ENCODE measurements around the gene LAMB1.

The LAMB1 gene

DNA sequence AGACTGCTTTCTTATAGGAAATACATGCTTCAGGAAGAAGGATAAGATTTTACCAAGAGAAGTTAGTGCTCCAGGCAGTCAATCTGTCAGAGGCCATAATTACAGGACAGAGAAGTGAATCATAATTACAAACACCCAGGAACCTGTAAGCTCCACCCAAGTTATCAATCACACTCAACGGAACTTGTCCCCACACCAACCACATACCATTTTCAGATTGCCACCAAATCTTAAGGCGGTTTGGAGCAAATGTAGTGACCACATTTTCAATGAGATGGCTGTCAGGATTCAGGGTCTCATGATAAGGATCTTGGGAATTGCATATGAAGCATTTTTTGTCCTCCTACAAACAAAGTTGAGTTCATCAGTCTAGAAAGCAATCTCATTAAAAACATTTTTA lies 4.8 kb downstream of the LAMB1 start:
- no peak for DNase-seq

DNA sequence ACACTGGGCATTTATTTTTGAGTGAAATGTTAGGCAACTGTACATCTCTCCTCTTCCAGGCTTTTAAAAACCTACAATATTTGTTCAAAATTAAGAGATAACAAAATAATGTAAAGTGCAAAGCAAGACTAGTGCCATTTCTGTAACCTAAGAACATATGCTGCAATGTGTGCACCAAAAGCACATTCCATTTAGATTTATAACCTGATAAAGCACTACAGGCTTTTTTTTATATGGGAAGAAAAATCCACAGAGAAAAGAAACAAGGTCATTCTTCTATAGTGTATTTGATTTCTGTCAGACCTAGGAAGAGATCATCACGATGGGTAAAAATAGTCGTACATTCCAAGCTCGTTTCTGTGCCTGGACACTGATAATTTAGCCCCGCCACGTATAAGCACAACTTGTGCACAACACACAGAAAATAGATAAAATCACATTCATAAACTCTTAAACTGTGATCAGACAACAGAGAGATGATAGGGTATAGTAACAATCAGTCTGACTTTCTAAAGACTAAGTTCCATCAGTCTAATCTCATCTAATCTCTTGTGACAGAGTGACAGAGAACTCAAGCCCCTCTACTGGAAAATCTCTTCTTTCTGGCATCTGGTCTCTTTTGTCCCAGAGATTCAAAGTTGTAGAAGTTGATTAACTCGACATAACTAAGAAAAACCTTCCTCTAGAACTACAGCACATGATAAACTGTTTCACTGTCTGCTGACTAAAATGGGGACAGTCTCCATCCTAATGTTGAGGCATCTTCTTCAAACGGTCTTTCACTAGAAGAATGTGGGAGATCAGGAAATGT lies 6.7 kb downstream of the LAMB1 start:
- DNase-seq = no peak

DNA sequence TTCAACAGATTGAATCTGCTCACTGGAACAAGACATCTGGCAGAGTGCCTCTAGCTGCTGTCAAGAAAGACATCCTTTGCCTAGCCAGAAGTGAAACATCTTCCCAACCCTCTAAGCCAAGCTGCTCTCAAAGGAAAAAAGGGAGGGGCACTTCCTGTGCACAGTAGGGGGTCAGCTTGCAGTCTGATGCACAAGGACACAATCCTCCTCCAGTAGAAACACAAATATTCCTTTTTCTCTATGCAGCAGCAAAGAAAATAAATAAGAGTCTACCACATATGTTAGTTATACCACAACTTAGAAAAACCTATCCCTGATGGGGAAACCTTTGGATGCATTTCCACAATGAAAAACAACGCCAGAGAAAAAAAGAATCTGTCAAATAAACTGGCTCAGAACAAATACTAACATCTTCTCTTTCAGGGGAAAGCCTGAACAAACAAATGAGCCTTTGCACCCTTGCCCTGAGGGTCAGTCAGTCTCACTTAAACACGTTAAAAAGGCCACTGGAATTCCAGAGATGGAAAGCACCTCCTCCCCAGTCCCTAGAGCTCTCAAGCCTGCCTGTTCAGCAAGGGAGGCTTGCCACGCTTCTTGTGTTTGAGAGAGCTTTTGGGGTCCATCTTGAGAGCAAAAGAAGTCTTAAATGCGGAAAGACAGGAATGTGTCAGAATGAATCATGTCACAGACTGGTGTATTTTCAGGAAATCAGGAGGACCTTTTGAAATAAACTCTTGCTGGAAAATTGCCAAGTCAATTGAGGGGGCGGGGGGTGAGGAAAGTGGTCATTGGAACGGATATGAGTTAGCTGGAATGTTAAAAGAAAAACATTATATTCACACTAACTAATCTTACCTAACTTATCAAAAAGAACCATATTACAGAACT lies 7.5 kb downstream of the LAMB1 start:
- DNase-seq = peak; percentile 37

DNA sequence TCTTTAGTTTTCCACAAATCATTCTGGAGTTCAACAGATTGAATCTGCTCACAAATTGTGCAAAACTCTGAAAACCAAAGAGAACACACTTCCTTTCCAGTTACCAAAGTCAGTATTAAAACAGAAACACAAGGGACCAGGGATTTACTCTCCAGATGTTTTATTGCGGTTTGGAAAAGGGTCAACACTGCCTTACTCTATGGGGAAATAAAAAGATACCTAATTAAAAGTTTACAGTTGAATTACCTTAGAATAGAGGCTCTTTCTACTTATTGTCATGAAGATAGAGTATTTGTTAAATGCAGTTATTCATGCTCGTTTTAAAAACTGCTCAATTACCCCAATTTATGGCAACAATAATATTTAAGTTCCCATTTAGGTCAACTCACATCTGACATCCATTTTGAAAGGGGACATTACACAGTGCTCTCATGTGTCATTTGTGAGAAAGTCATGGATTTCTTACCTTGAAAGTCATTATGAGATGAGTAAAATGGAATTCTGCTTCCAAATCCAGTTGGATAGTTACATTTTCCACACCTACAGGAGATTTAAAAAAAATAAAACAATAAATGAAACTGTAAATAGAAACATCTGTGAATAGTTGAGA lies 8.4 kb downstream of the LAMB1 start:
- DNase-seq = no peak

DNA sequence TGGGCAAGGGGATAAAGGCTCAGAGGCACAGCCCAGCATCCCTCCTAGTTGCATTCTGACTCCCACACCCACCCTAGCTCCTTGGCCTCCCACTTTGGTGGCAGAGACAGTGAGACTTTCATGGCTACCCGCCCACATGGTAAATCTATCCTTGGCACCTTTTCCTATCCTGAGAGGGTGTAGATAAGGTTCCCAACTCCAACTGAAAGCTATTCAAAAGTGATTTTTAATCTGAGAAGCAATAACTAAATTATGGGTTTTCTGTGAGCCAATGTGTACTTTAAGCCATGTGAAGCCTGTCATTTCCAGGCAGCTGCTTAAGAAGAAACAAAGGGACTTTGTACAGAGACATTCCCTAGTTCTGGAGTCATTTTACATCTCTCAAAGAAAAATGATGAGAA lies 9.1 kb downstream of the LAMB1 start:
- peak; percentile 31 for DNase-seq

DNA sequence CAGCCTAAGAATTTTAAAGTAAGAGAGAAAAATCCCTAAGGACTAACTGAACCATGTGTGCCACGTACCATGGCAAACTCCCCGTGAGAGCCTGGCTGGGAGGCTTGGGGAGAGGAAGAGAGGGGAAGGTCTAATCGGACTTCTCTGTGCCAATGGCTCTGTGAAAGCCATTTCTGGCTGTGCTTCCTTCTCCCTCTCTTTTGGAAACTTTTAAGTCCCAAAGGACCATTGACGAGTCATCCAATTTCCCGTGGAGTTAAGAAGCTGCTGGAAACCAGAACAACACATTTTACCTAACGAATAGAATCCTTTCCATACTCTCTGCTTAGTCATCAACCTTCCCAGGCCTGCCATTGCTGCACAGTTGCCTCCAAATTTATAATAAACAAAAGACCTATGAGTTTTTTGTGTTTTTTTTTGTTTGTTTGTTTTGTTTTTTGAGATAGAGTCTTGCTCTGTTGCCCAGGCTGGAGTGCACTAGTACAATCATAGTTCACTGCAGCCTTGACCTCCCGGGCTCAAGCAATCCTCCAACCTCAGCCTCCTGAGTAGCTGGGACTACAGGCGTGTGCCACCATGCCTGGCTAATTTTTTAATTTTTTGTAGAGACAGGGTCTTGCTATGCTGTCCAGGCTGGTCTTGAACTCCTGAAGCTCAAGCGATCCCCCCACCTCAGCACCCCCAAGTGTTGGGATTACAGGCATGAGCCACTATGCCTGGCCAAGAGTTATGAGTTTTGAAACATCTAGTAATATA lies 13.2 kb downstream of the LAMB1 start:
- no peak for DNase-seq

DNA sequence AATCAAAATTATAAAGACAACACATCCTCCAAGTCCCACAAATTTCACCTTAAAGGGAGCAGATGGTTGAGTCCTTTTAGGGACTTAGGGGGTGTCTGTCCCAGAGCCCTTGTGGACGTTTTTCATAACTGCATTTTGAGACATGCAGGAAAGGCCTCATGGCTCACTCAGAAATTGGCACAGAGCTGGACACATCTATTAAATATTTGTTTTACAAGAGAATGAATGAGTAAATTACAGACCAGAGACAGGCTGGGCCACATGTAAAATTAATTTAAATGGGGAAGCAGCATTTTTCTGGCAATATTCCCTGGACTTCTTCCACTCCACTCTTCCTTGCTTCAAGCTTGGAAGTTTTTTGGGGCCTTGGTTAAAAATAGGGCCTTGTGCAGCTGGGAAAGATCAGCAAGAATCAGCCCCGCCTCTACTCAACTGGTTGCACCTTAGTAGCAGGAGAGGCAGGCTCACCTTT lies 20.0 kb downstream of the LAMB1 start:
- DNase-seq = no peak

DNA sequence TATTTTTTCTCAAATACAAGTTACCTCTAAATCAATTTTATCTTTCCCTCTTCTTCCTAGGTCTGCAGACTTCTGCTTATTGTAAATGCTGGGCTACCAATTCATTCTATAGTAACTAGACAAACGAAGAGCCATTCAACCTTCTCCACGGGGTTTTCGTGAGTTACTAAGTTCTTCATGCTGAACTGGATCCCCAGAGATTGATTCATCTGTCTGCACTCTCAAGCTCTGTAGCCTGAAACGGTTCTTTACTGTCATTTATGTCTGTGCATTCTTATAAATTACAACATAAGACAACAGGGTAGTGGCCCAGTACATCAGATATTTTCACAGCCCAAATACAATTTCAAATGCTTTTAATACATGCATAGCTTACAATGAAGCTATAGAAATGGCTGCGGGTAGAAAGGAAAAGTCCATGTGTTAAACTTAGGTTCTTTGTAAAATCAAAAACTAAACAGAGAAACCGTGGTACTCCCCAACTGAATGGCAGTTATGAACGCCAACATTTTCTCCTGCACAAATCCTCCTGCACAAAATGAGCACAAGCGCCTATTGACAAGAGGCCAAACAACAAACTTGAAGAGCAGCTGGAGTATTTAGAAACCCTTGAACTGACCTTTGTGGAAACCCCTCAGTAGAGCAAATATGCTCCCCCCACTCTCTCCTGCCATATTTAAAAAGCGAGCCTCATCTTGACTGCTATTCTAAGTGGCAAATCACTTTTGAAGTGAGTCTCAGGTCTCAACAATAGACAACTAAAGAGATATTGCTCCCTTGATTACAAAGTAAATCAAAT lies 20.7 kb downstream of the LAMB1 start:
- DNase-seq = no peak

DNA sequence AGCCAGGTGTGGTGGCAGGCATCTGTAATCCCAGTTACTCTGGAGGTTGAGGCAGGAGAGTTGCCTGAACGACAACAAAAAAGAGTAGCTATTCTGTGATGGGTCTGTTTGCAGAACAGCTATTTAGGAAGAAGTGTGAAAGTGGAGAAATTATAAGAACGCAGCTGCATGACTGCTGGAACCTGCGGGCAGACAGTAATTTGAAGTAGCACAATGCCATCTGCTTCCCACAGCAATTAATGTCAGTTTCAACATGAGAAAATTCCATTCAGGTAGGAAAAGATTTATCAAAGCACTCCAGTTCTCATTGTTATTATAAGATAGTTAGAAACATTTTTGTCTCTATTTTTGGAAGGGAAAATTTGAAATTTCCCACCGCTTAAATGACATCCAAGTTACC lies 21.5 kb downstream of the LAMB1 start:
- no peak for DNase-seq

DNA sequence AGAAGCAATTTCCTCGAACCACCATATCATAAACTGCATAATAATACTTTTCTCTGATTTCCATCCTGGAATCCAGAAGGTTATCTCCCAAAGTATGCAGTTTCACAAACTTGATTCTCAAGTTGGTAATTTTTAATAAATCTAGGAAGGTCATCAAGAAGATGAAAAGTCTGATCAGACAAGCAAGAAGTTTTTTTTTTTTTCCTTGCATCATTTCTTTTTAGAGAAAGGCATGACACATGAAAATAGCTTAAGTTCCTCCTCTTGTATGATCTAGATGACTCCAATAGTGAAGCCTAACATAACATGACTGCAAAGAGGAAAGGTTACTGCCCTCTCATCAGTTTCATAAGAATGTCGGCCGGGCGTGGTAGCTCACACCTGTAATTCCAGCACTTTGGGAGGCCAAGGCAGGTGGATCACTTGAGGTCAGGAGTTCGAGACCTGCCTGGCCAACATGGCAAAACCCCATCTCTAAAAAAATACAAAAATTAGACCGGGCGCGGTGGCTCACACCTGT lies 22.2 kb downstream of the LAMB1 start:
- DNase-seq = no peak

DNA sequence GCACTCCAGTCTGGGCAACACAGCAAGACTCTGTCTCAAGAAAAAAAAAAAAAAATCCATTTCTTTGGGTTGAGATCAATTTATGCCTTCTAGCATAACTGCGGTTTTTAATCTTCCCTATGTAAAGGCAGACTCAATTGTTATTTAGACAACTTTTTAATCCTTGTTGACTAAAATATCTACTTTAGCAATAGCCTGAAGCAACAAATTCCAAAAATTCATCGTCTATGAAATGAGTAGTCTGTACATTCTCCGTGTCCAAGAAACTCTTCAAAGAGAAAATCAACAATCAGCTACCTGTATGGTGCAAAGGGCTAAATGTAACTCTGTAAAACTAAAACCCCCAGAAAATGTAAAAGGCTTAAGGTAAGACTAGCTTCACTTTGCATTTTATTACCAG lies 22.8 kb downstream of the LAMB1 start:
- no peak for DNase-seq

DNA sequence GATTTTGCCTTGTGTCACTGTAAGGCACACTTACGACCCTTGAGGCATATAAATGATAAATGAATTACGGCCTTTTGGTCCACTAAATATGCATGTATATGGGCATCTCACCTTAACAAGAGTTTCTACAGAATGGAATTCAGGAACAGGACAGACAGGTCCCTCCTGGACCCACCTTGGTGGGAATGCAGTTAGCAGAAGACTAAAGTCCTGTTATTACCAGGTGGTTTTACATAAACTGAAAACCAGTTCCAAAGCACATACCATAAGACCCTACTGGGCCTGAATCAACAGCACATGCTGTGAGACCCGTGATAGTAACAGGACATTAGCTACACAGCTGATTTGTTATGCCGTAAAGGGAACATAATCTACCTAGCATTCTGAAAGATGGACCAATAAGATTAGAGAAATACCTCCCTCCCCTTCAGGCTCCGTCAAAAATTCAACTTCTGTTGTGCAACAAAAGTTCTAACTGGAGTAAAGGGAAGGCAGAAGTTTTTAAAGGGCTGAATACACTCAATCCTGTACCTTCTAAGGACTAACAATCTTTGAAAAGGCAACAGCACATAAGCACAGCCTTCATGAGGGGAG lies 24.0 kb downstream of the LAMB1 start:
- no peak for DNase-seq

DNA sequence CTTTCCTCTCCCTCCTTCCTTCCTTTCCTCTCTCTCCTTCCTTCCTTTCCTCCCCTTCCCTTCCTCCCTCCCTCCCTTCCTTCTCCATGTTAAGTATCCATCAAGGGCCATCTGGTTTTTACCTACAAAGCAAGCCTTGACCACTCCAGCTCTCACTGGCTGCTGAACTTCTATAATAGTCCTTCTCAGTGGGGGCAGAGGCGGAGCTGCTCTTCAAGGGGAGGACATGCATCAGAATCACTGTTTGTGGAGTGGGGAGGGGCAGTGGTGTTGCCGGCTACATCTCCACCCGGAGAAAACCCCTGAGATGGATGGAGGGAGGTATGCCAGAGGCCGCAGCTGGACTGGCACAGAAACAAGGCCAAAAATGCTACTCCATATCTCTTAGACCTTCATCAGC lies 25.9 kb downstream of the LAMB1 start:
- no peak for DNase-seq

DNA sequence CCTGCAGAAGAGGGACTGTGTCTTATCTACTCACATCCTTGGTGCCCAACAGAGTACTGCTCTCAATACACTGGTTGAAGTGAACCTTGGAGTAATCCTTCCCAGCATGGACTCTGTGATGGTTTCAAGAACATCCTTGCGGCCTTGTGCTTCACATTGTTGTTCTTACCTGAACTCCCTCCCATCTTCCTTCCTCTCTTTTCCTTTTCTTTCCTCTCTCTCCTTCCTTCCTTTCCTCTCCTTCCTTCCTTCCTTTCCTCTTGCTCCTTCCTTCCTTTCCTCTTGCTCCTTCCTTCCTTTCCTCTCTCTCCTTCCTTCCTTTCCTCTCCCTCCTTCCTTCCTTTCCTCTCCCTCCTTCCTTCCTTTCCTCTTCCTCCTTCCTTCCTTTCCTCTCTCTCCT lies 26.3 kb downstream of the LAMB1 start:
- DNase-seq = no peak

DNA sequence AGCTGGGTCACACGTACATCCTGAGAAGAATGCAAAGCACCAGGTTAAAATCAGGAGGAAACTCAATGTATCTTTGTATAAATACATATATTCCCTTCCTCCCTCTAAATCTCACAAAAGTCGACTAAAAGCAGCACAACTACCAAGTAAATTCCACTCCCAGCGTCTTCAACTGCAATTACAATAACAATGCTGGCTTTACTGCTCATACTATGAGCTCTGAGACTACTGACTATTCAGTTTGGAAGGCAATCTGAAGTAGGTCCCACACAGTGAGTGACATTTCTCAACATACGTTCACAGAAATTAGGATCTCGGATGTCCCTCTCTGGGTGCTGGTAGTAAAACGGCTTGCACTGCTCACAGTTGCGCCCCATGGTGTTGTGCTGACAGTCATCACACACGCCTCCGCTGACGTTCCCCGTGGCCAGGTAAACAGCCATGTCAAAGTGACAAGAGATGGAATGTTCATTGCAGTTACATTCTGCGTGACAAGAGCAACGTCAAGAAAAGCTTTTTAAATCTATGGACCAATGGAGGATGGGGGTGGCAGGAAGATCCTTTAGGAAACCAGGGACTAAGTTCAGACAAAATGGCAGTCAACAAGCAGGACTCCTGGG lies 27.5 kb downstream of the LAMB1 start:
- DNase-seq = no peak

DNA sequence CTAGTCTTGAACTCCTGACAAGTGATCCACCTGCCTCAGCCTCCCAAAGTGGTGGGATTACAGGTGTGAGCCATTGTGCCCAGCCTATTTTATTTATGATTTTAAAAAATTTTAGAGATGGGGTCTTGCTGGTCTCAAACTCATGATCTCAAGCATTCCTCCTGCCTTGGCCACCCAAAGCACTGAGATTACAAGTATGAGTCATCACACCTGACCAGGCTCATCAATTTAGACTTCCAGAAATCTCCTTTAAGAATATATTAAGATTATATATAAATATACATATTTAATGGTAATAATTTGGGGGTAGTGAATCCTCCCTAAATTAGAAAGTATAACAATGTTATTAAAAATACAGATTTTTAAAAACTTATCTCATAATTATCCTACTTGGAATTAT lies 29.1 kb downstream of the LAMB1 start:
- DNase-seq = no peak

DNA sequence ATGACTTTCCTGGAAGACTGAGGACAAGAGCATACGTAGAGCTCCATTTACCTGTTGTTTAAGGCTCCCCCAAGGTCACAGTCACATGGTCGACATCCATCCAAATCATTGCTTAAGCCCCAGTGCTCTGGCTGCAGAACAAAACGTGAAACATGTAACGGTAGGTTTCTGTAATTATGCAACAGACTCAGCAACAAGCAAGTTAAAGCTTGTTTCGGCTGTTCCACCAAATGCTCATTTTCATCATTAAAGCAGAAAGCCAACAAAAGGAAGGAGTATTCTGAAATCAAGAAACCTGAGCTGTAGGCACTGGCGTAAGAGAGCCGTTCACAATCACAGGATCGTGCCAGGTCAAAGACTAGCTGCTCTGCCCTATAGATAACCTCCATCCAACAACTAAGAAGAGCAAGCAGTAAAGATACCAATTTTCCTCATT lies 30.0 kb downstream of the LAMB1 start:
- DNase-seq = no peak

DNA sequence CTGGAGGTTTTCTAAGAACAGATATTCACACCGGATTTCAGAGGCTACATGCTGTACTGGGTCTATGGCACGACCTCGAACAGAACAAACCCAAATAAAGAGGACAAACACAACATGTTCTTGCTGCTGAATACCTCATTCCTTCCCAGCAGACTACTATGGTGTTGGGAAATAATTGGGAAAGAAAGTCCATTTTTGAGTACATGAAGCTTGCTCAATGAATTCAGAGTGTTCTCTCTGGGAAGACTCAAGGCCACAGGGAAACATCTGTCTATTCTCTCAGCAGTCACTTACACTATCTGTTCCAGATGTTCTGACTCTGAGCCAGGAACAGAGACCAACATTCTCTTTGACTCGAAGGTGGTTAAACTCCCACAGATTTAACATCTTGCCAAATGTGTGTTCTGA lies 30.9 kb downstream of the LAMB1 start:
- no peak for DNase-seq

DNA sequence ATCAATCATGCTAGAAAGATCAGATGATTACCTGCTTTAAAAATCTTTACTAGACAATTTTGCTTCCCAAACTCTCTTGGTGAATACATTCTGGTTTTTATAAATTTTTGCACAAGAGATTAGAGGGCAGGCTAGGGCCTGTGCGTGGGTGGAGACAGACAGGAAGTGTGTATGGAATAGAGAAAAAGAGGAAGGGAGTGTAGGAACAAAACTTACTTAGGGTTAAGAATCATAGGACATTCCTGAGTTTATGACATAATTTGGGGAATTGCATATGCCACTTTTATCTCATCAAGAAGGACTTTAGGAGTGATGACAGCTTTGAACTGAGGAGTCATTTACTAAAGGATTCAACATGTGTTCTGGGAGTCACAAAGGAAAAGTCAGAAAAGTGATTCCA lies 31.3 kb downstream of the LAMB1 start:
- DNase-seq = no peak

DNA sequence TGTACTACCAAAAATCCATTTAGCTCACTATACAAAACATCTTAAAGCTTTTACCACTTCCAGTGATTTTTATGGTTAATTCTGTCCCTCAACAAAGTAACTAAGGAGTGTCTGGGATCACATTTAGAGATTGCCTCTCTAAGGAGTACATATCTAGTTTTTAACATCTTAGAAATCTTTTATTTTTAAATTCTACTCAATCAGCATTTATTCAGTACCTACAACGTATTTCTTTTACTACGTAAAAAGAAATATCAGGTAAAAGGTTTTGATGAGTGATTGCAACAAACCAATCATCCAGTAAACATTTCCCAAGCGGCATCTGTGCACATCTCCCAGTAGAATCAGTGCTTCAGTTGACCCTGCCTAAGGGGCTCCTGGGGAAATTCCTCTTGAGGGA lies 31.9 kb downstream of the LAMB1 start:
- no peak for DNase-seq

DNA sequence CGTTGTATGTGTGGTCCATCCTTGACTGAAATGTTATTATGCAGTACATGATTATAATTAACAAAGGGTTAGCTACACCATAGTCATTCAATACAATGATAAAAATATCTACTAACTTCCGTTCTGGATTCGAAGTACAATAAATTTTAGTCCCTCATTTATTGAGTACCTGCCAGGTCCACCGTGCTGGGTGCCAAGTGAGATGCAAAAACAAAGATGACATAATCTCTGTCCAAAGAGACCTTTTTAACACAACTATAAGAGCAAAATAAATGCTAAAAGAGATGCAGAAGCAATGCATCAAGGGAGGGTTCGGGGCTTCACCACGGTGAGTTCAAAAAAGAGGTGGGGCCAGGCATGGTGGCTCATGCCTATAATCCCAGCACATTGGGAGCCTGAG lies 33.1 kb downstream of the LAMB1 start:
- DNase-seq = no peak
